Mesothelial cell of epicardium (in vitro differentiated cells): ENCODE measurements around the gene SLC7A14. TPM values are rescaled to one million over a fixed set of nuclear protein-coding genes. Genes with fewer than 3 reads are reported as not detected.

ENCODE experiments used
- DNase-seq, 2 experiments: peaks; one replicate each; pipeline ENCODE4 v3.0.0; 2021; ENCODE audit warnings: low spot score in 2 of 2; ENCODE audit not compliant: unreplicated experiment in 2 of 2
- H3K27ac Mint-ChIP-seq: 2 replicates; pipeline ENCODE4 v1.8.0; 2021; ENCODE audit warnings: mixed read lengths
- H3K27me3 Mint-ChIP-seq: 2 replicates; pipeline ENCODE4 v1.8.0; 2021; ENCODE audit warnings: low read depth, mixed read lengths
- H3K36me3 Mint-ChIP-seq: 2 replicates; pipeline ENCODE4 v1.8.0; 2021; ENCODE audit warnings: mixed read lengths
- H3K4me1 Mint-ChIP-seq: 2 replicates; pipeline ENCODE4 v1.8.0; 2021; ENCODE audit warnings: mixed read lengths
- H3K4me3 Mint-ChIP-seq: 2 replicates; pipeline ENCODE4 v1.8.0; 2021; ENCODE audit warnings: mild to moderate bottlenecking, moderate library complexity, mixed read lengths
- H3K9me3 Mint-ChIP-seq: 2 replicates; pipeline ENCODE4 v1.8.0; 2021; ENCODE audit warnings: mixed read lengths
- CTCF ChIP-seq: fragments of 200-600 bp; sonication (generic); IDR thresholded peaks from one replicate; pipeline ENCODE4 v1.5.0; 2021; ENCODE audit warnings: antibody characterized with exemption; ENCODE audit not compliant: unreplicated experiment
- total RNA-seq: library from RNA; stranded (reverse); gene quantifications from 3 replicates; pipeline ENCODE4 v1.2.1, GENCODE V29; 2021

Gene SLC7A14
- total RNA-seq, 1 donor from 2014 or later, result 6.6 TPM

GRCh38 chr3:170497207-170498095 is 88.4 kb downstream of the SLC7A14 start:
- Mint-ChIP-seq H3K9me3 (no peaks in the 10 kb centered on the region), H3K27ac (peak overlapping the region; percentile 86), H3K4me1 (peaks cover 57% of the 10 kb centered on the region), H3K36me3 (no peaks in the 10 kb centered on the region), H3K27me3 (no peaks in the 10 kb centered on the region), H3K4me3 (no peak overlapping the region)
- no peak for TF ChIP-seq CTCF
- DNase-seq, result no peak

GRCh38 chr3:170496868-170497140 is 89.1 kb downstream of the SLC7A14 start:
- no peak for TF ChIP-seq CTCF
- H3K9me3 Mint-ChIP-seq, result no peaks in the 10 kb centered on the region
- H3K27ac Mint-ChIP-seq, result peak overlapping the region; percentile 86
- H3K27me3 Mint-ChIP-seq, result no peaks in the 10 kb centered on the region
- no peak overlapping the region for H3K4me3 Mint-ChIP-seq
- H3K4me1 Mint-ChIP-seq, result peaks cover 51% of the 10 kb centered on the region
- no peaks in the 10 kb centered on the region for H3K36me3 Mint-ChIP-seq
- DNase-seq, result no peak

GRCh38 chr3:170496026-170496867 is 89.6 kb downstream of the SLC7A14 start:
- no peak for TF ChIP-seq CTCF
- peaks cover 50% of the 10 kb centered on the region for H3K4me1 Mint-ChIP-seq
- H3K9me3 Mint-ChIP-seq, result no peaks in the 10 kb centered on the region
- no peak for DNase-seq
- H3K4me3 Mint-ChIP-seq, result no peak overlapping the region
- H3K27me3 Mint-ChIP-seq, result no peaks in the 10 kb centered on the region
- peak overlapping the region; percentile 86 for H3K27ac Mint-ChIP-seq
- H3K36me3 Mint-ChIP-seq, result no peaks in the 10 kb centered on the region

- Mint-ChIP-seq H3K9me3 (no peaks in the 10 kb centered on the region), H3K36me3 (no peaks in the 10 kb centered on the region), H3K27me3 (no peaks in the 10 kb centered on the region), H3K4me3 (no peak overlapping the region), H3K27ac (peak overlapping the region; percentile 70), H3K4me1 (peaks cover 50% of the 10 kb centered on the region)
- no peak for DNase-seq
- TF ChIP-seq CTCF, result no peak
These were observed 91.1 kb downstream of the SLC7A14 start for GRCh38 chr3:170494766-170495165.

GRCh38 chr3:170493712-170494182 is 92.1 kb downstream of the SLC7A14 start:
- H3K9me3 Mint-ChIP-seq, result no peaks in the 10 kb centered on the region
- DNase-seq, result no peak
- H3K4me3 Mint-ChIP-seq, result no peak overlapping the region
- no peaks in the 10 kb centered on the region for H3K36me3 Mint-ChIP-seq
- TF ChIP-seq CTCF, result no peak
- H3K27me3 Mint-ChIP-seq, result no peaks in the 10 kb centered on the region
- H3K4me1 Mint-ChIP-seq, result peaks cover 50% of the 10 kb centered on the region
- peak overlapping the region; percentile 80 for H3K27ac Mint-ChIP-seq
